ENCODE results near the gene TRIM46. TPM values are rescaled to one million over a fixed set of nuclear protein-coding genes. Genes with fewer than 3 reads are reported as not detected.

TRIM46 gene
- total and polyA plus RNA-seq, 2 experiments from 2014 or later, result 8.1 to 15.4 TPM

DNA sequence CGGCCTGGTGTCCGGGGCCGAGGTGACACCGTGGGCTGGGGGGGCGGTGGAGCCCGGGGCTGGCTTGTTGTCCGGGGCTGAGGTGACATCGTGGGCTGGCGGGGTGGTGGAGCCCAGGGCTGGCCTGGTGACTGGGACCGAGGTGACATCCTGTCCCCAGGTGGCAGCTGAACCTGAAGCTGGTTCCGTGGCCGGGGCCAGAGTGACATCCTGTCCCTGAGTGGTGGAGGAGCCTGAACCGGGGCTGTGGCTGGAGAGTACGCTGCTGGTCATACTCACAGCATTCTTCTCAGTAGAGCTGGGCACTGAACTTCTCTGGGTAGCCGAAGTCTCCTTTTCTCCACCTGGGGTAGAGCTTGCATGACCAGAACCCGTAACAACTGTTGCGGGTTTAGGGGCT, 18.3 kb downstream of the TRIM46 start:
- Mint-ChIP-seq H3K27me3 (ENCODE audit: insufficient read depth, low read depth, poor library complexity) (peaks cover 41% of the 10 kb centered on the region), H3K9me3 (peaks cover 6% of the 10 kb centered on the region; the same call in 1 of the 3 replicates), H3K36me3 (ENCODE audit: low read depth) (peaks cover 21% of the 10 kb centered on the region), H3K4me3 (peak overlapping the region; percentile 50; the same call in 1 of the 3 replicates), H3K27ac (no peak overlapping the region; the same call in 1 of the 2 replicates), H3K4me1 (peaks cover 31% of the 10 kb centered on the region)
- Histone ChIP-seq H3K4me3 (no peak overlapping the region), H3K36me3 (ENCODE audit: insufficient read depth) (peaks cover 2% of the 10 kb centered on the region), H4K20me1 (replicated peaks; ENCODE audit: insufficient read depth) (no peaks in the 10 kb centered on the region), H3K9me2 (ENCODE audit: insufficient read depth) (no peaks in the 10 kb centered on the region), H3K27me3 (ENCODE audit: insufficient read depth) (no peaks in the 10 kb centered on the region), H3K27ac (ENCODE audit: low read depth) (no peak overlapping the region), H2AFZ (no peak overlapping the region), H3K4me2 (no peak overlapping the region; the same call in 1 of the 2 replicates), H3F3A (replicated peaks; ENCODE audit: low read depth) (peaks cover 19% of the 10 kb centered on the region), H3K79me2 (replicated peaks; ENCODE audit: insufficient read depth) (peaks cover 16% of the 10 kb centered on the region), H3K4me1 (ENCODE audit: insufficient read depth) (peaks cover 12% of the 10 kb centered on the region)
- ATAC-seq (no peak), DNase-seq (ENCODE audit: low spot score) (no peak)
- TF ChIP-seq STAT1 (IDR thresholded peaks at IDR 0.05; ENCODE audit: unreplicated experiment) (no peak), JUNB (IDR thresholded peaks at IDR 0.05; ENCODE audit: unreplicated experiment) (no peak), POLR2AphosphoS5 (IDR thresholded peaks at IDR 0.05; ENCODE audit: low read depth) (no peak), ZNF331 (CRISPR knock-in tag; IDR thresholded peaks at IDR 0.05; ENCODE audit: low read depth) (no peak), EZH2phosphoT487 (IDR thresholded peaks at IDR 0.05; ENCODE audit: unreplicated experiment) (no peak), CTCF (conservative IDR thresholded peaks at IDR 0.05; ENCODE audit: low read depth in 2 of 2) (no peak), EZH2 (IDR thresholded peaks at IDR 0.05; ENCODE audit: low read depth, unreplicated experiment) (no peak), NANOG (IDR thresholded peaks at IDR 0.05; ENCODE audit: borderline replicate concordance) (no peak)

- Histone ChIP-seq H3K9me2 (ENCODE audit: insufficient read depth) (no peaks in the 10 kb centered on the region), H4K20me1 (replicated peaks; ENCODE audit: insufficient read depth) (0 out of 2 replicates have a peak, but pooled peaks cover 2% of the 10 kb centered on the region), H3K4me1 (ENCODE audit: insufficient read depth) (peaks cover 19% of the 10 kb centered on the region), H3K27ac (ENCODE audit: low read depth) (peak overlapping the region; percentile 96), H2AFZ (peak overlapping the region; percentile 95; the same call in 1 of the 2 replicates), H3F3A (replicated peaks; ENCODE audit: low read depth) (peaks cover 24% of the 10 kb centered on the region), H3K4me3 (peak overlapping the region; percentile 99), H3K4me2 (peak overlapping the region; percentile 91), H3K36me3 (ENCODE audit: insufficient read depth) (peaks cover 9% of the 10 kb centered on the region), H3K27me3 (ENCODE audit: insufficient read depth) (no peaks in the 10 kb centered on the region), H3K79me2 (replicated peaks; ENCODE audit: insufficient read depth) (peaks cover 23% of the 10 kb centered on the region)
- peaks cover 40% of the 10 kb centered on the region for H3K27me3 Mint-ChIP-seq (ENCODE audit: insufficient read depth, low read depth, poor library complexity)
- peaks cover 28% of the 10 kb centered on the region for H3K36me3 Mint-ChIP-seq (ENCODE audit: low read depth)
- ATAC-seq (peak; percentile 11), DNase-seq (ENCODE audit: low spot score) (peak; percentile 90)
- H3K4me3 Mint-ChIP-seq, result peak overlapping the region; percentile 97
- peaks cover 6% of the 10 kb centered on the region; the same call in 1 of the 3 replicates for H3K9me3 Mint-ChIP-seq
- TF ChIP-seq CREB1 (CRISPR knock-in tag; IDR thresholded peaks at IDR 0.05; ENCODE audit: low read depth) (0 out of 2 replicates have a peak, but pooled peaks have one; percentile 22), EZH2 (IDR thresholded peaks at IDR 0.05; ENCODE audit: low read depth, unreplicated experiment) (no peak), ZNF114 (CRISPR knock-in tag; IDR thresholded peaks at IDR 0.05) (no peak), POLR2AphosphoS5 (IDR thresholded peaks at IDR 0.05; ENCODE audit: low read depth) (0 out of 2 replicates have a peak, but pooled peaks have one; percentile 31)
- H3K27ac Mint-ChIP-seq, result peak overlapping the region; percentile 99; the same call in 1 of the 2 replicates
- peaks cover 33% of the 10 kb centered on the region for H3K4me1 Mint-ChIP-seq
Measured at GRCh38 chr1:155192346-155193274, 19.0 kb downstream of the TRIM46 start.

Measured in GM23338 (cell line).